HepG2 (cell line): ENCODE data around the gene CYBRD1. TPM values are rescaled to one million over a fixed set of nuclear protein-coding genes. Genes with fewer than 3 reads are reported as not detected.

Experiments used
- ATAC-seq: fragments of 200-7000 bp; cut with Tn5 transposase; 3 replicates; pipeline ENCODE4 v1.9.1; 2020; ENCODE audit warnings: mild to moderate bottlenecking, moderate library complexity
- BruUV-seq: library from RNA; stranded (reverse); fragments of 400-500 nt; replicated peaks from 2 replicates; lab custom pipeline; 2021; lab: Mats Ljungman, UMichigan
- CTCF ChIA-PET: fragments of 300-600 bp; formaldehyde crosslinking; extraction: SDS; loops from one replicate; lab custom pipeline; 2021; ENCODE audit warnings: low total read pairs, inconsistent platforms, low intra/inter-chr PET ratio; lab: Yijun Ruan, JAX
- POLR2A ChIA-PET: fragments of 350-600 bp; sonication (Branson Sonifier 250); formaldehyde crosslinking; loops from one replicate; lab custom pipeline; 2020; ENCODE audit warnings: antibody characterized with exemption, inconsistent platforms; lab: Yijun Ruan, JAX
- DNase-seq: peaks from one replicate; pipeline ENCODE4 v3.0.0-alpha.2; 2015; ENCODE audit warnings: low spot score
- FAIRE-seq: peaks from 3 replicates; lab custom pipeline; 2011; peaks lifted over from hg19 to GRCh38; lab: Jason Lieb, UNC
- H2AFZ ChIP-seq: one replicate; pipeline ENCODE4 v1.6.1; 2011; ENCODE audit warnings: low read length, inconsistent platforms
- H3K27ac ChIP-seq: fragments of 300-600 bp; 3 replicates; pipeline ENCODE4 v1.8.0; 2011; ENCODE audit warnings: mixed run types, mild to moderate bottlenecking, mixed read lengths, low read length, inconsistent platforms; ENCODE audit not compliant: insufficient read depth; ENCODE audit errors: extremely low read length
- H3K27me3 ChIP-seq, 2 experiments: fragments of 200-600 bp in 1 of 2; 2 replicates in 1 of 2; 3 replicates in 1 of 2; pipeline versions ENCODE4 v1.6.0 to v1.8.0; 2011; ENCODE audit warnings: low read length in 2 of 2, mild to moderate bottlenecking in 2 of 2, moderate library complexity in 2 of 2, inconsistent platforms in 1 of 2; ENCODE audit not compliant: insufficient read depth in 2 of 2, control insufficient read depth in 1 of 2
- H3K36me3 ChIP-seq, 2 experiments: fragments of 200-600 bp in 1 of 2; replicated peaks in 1 of 2; 2 replicates in 1 of 2; 3 replicates in 1 of 2; pipeline versions ENCODE4 v1.5.1 to v1.8.0; 2011; ENCODE audit warnings: low read length in 2 of 2, inconsistent platforms in 1 of 2; ENCODE audit not compliant: insufficient read depth in 2 of 2, control insufficient read depth in 1 of 2
- H3K4me1 ChIP-seq: 2 replicates; pipeline ENCODE4 v1.5.1; 2012; ENCODE audit warnings: low read length, inconsistent platforms; ENCODE audit not compliant: insufficient read depth
- H3K4me2 ChIP-seq: 2 replicates; pipeline ENCODE4 v1.6.0; 2011; ENCODE audit warnings: low read depth, low read length, inconsistent platforms
- H3K4me3 ChIP-seq, 3 experiments: fragments of 200-600 bp in 1 of 3; sonication (generic), shearing (Covaris generic) in 1 of 3; replicated peaks in 1 of 3; 2 replicates each; pipeline ENCODE4 v1.5.1; 2011 to 2016; ENCODE audit warnings: low read length in 3 of 3, inconsistent platforms in 2 of 3, low read depth in 2 of 3, mild to moderate bottlenecking in 2 of 3, control low read depth in 1 of 3, mixed read lengths in 1 of 3; ENCODE audit not compliant: insufficient read depth in 1 of 3
- H3K79me2 ChIP-seq: one replicate; pipeline ENCODE4 v1.6.1; 2011; ENCODE audit warnings: low read length, inconsistent platforms; ENCODE audit not compliant: insufficient read depth
- H3K9ac ChIP-seq: 2 replicates; pipeline ENCODE4 v1.6.0; 2011; ENCODE audit warnings: mild to moderate bottlenecking, low read depth, low read length, inconsistent platforms; ENCODE audit not compliant: insufficient read depth
- H3K9me3 ChIP-seq: 2 replicates; pipeline ENCODE4 v1.5.1; 2012; ENCODE audit warnings: mild to moderate bottlenecking, low read length
- H4K20me1 ChIP-seq: 2 replicates; pipeline ENCODE4 v1.6.0; 2011; ENCODE audit warnings: inconsistent platforms, mild to moderate bottlenecking, low read length, moderate library complexity; ENCODE audit not compliant: insufficient read depth
- ATF4 ChIP-seq, 2 experiments: fragments of 450-650 bp in 1 of 2; sonication (generic) in 1 of 2; formaldehyde crosslinking; IDR thresholded peaks; 2 replicates each; pipeline versions ENCODE4 v1.5.0 to v1.8.0; 2020 to 2022; ENCODE audit warnings: mild to moderate bottlenecking in 1 of 2, missing genetic modification reagents in 1 of 2
- CEBPG ChIP-seq: IDR thresholded peaks from 2 replicates; pipeline ENCODE4 v1.6.1; 2016
- CREB1 ChIP-seq, 2 experiments: fragments of 450-650 bp in 1 of 2; IDR thresholded peaks; 2 replicates each; pipeline ENCODE4 v1.6.1; 2016 to 2017; ENCODE audit warnings: control low read depth in 1 of 2, mild to moderate bottlenecking in 1 of 2, missing compliant biosample characterization in 1 of 2, missing genetic modification characterization in 1 of 2
- HOMEZ ChIP-seq: IDR thresholded peaks from 2 replicates; pipeline ENCODE4 v1.6.1; 2016; ENCODE audit warnings: low read depth
- IRF2 ChIP-seq: IDR thresholded peaks from 2 replicates; pipeline ENCODE4 v1.6.1; 2018; ENCODE audit warnings: missing genetic modification reagents, missing compliant biosample characterization
- KAT8 ChIP-seq: IDR thresholded peaks from 2 replicates; pipeline ENCODE4 v1.6.1; 2016; ENCODE audit warnings: missing genetic modification reagents, missing compliant biosample characterization
- KLF16 ChIP-seq, 2 experiments: sonication (generic) in 1 of 2; formaldehyde crosslinking in 1 of 2; IDR thresholded peaks; 2 replicates each; pipeline versions ENCODE4 v1.6.1 to v1.8.0; 2016 to 2023; ENCODE audit warnings: missing genetic modification reagents in 2 of 2, missing compliant biosample characterization in 1 of 2
- LCORL ChIP-seq, 2 experiments: fragments of 450-650 bp in 1 of 2; sonication (generic) in 1 of 2; formaldehyde crosslinking in 1 of 2; IDR thresholded peaks; 2 replicates each; pipeline versions ENCODE4 v1.5.0 to v1.6.1; 2017 to 2020; ENCODE audit warnings: antibody characterized with exemption in 1 of 2, missing genetic modification reagents in 1 of 2
- NR1H2 ChIP-seq: sonication (generic); formaldehyde crosslinking; IDR thresholded peaks from 2 replicates; pipeline ENCODE4 v1.8.1; 2022; ENCODE audit warnings: low read depth, missing genetic modification reagents, borderline replicate concordance
- PHF20 ChIP-seq: sonication (generic); formaldehyde crosslinking; IDR thresholded peaks from 2 replicates; pipeline ENCODE4 v1.5.0; 2020; ENCODE audit warnings: mild to moderate bottlenecking, missing genetic modification reagents
- POLR2A ChIP-seq, 2 experiments: IDR thresholded peaks; 2 replicates each; pipeline ENCODE4 v1.6.1; 2011; ENCODE audit warnings: low read depth in 2 of 2, low read length in 2 of 2, mild to moderate bottlenecking in 1 of 2, moderate library complexity in 1 of 2; ENCODE audit not compliant: insufficient read depth in 1 of 2
- POLR2G ChIP-seq: fragments of 200-400 bp; formaldehyde crosslinking; IDR thresholded peaks from 2 replicates; pipeline ENCODE4 v1.6.1; 2018; ENCODE audit warnings: mild to moderate bottlenecking, low read depth, low read length, moderate library complexity
- RFXAP ChIP-seq: sonication (generic); formaldehyde crosslinking; IDR thresholded peaks from 2 replicates; pipeline ENCODE4 v1.4.0; 2020; ENCODE audit warnings: missing genetic modification reagents, borderline replicate concordance
- SOX5 ChIP-seq: IDR thresholded peaks from 2 replicates; pipeline ENCODE4 v1.6.1; 2016; ENCODE audit warnings: borderline replicate concordance
- TAF15 ChIP-seq: fragments of 200-400 bp; formaldehyde crosslinking; IDR thresholded peaks from one replicate; pipeline ENCODE4 v1.6.1; 2018; ENCODE audit warnings: mild to moderate bottlenecking, low read depth, low read length; ENCODE audit not compliant: poor library complexity, severe bottlenecking
- TBL1XR1 ChIP-seq: fragments of 150-350 bp; IDR thresholded peaks from 2 replicates; pipeline ENCODE4 v1.6.1; 2014; ENCODE audit warnings: borderline replicate concordance, low read length; ENCODE audit not compliant: partially characterized antibody
- THAP11 ChIP-seq: IDR thresholded peaks from 2 replicates; pipeline ENCODE4 v1.6.1; 2016; ENCODE audit warnings: missing biosample characterization, missing genetic modification reagents
- YY1 ChIP-seq: IDR thresholded peaks from 2 replicates; pipeline ENCODE4 v1.6.1; 2011; ENCODE audit warnings: low read length, low read depth, moderate library complexity, mild to moderate bottlenecking; ENCODE audit not compliant: insufficient read depth, insufficient replicate concordance
- ZBTB42 ChIP-seq: sonication (generic); formaldehyde crosslinking; IDR thresholded peaks from 2 replicates; pipeline ENCODE4 v1.5.0; 2020; ENCODE audit warnings: mild to moderate bottlenecking, missing genetic modification reagents
- ZBTB7B ChIP-seq: sonication (generic); formaldehyde crosslinking; IDR thresholded peaks from 2 replicates; pipeline ENCODE4 v1.4.0; 2020; ENCODE audit warnings: missing genetic modification reagents
- ZFAT ChIP-seq: sonication (generic); formaldehyde crosslinking; conservative IDR thresholded peaks from 2 replicates; pipeline ENCODE4 v1.8.1; 2023; ENCODE audit warnings: missing genetic modification reagents, inconsistent platforms
- ZMYM4 ChIP-seq: sonication (generic); formaldehyde crosslinking; IDR thresholded peaks from 2 replicates; pipeline ENCODE4 v1.8.1; 2023; ENCODE audit warnings: mild to moderate bottlenecking, missing genetic modification reagents
- ZNF644 ChIP-seq: IDR thresholded peaks from 2 replicates; pipeline ENCODE4 v1.6.1; 2016; ENCODE audit warnings: low read depth
- ZNF75D ChIP-seq: sonication (generic); formaldehyde crosslinking; IDR thresholded peaks from 2 replicates; pipeline ENCODE4 v1.8.1; 2023; ENCODE audit warnings: missing genetic modification reagents, mild to moderate bottlenecking, borderline replicate concordance
- WGBS: methylation state at CpG from one replicate; pipeline ENCODE4 v1.1.6; 2017; ENCODE audit warnings: low lambda C conversion rate; 5-methylcytosine and 5-hydroxymethylcytosine counted together
- in situ Hi-C: cut with HindIII; loops from 2 replicates; pipeline ENCODE4 v1.10.0; 2017; ENCODE audit warnings: low pct_unique_long_range_greater_than_20kb; ENCODE audit not compliant: extremely low pct_ligation_motif_present
- intact Hi-C: fragments of 100-400 bp; cut with micrococcal nuclease; formaldehyde crosslinking; loops from one replicate; pipeline ENCODE4 v1.10.0; 2022; ENCODE audit not compliant: unreplicated experiment
- polyA plus RNA-seq, 8 experiments: library from polyadenylated mRNA; depleted of rRNA in 3 of 8; stranded (reverse) in 7 of 8; unstranded in 1 of 8; fragments of >200 nt; fragmentation: Illumina TruSeq in 4 of 8; extraction: Trizol in 4 of 8; gene quantifications; 2 replicates each; pipeline versions ENCODE4 v1.2.1 to v1.2.3, GENCODE V29; 2011 to 2016; ENCODE audit warnings: low read depth in 4 of 8, missing spikeins in 1 of 8, mixed read lengths in 1 of 8; ENCODE audit not compliant: insufficient read depth in 1 of 8
- total RNA-seq, 5 experiments: library from RNA; depleted of rRNA; stranded (reverse); fragments of >200 nt; fragmentation: Illumina TruSeq; extraction: Trizol; gene quantifications; 2 replicates each; pipeline ENCODE4 v1.2.3, GENCODE V29; 2016; ENCODE audit warnings: low read depth in 1 of 5

CYBRD1 gene
- total and polyA plus RNA-seq, 2 of the 13 experiments (the other 11 are each of a cell fraction or from before 2014, with no cell fraction given), result 0.13 to 0.42 TPM

- no TSS peak for BruUV-seq
- peak; percentile 92 for FAIRE-seq
- Histone ChIP-seq H3K4me1 (peaks cover 12% of the 10 kb centered on the region), H2AFZ (peak overlapping the region; percentile 61), H3K9me3 (no peaks in the 10 kb centered on the region), H3K27ac (no peak overlapping the region), H4K20me1 (no peaks in the 10 kb centered on the region), H3K9ac (peak overlapping the region; percentile 24; the same call in 1 of the 2 replicates), H3K4me2 (peak overlapping the region; percentile 78), H3K79me2 (no peaks in the 10 kb centered on the region), H3K4me3 (peak overlapping the region; percentile 37 to 74 (median 58)), H3K27me3 (0 out of 5 replicates have a peak, but pooled peaks cover 0 to 5% of the 10 kb centered on the region in 2 experiments), H3K36me3 (no peaks in the 10 kb centered on the region)
- WGBS, result 15% methylated on average over 8 of the region's 8 CpGs
- peak; percentile 100 for ATAC-seq
- DNase-seq, result peak; percentile 94
- ChIA-PET POLR2A (no interaction called here), CTCF (no interaction called here)
- in situ Hi-C loops, result no loop called here
- intact Hi-C loops, result no loop called here
- peak; percentile 59 for TF ChIP-seq POLR2G
- peak; percentile 78 for TF ChIP-seq ZMYM4 (CRISPR knock-in tag)
- no peak for TF ChIP-seq CREB1 (IDR thresholded peaks at IDR 0.05)
- peak; percentile 41; the same call in 1 of the 2 replicates for TF ChIP-seq CREB1 (CRISPR knock-in tag; IDR thresholded peaks at IDR 0.05)
- peak; percentile 99 for TF ChIP-seq IRF2 (CRISPR knock-in tag)
- TF ChIP-seq TAF15, result no peak
- TF ChIP-seq ZFAT (CRISPR knock-in tag), result no peak
- TF ChIP-seq THAP11 (CRISPR knock-in tag), result 0 out of 2 replicates have a peak, but pooled peaks have one; percentile 36
- peak; percentile 48 for TF ChIP-seq KAT8 (CRISPR knock-in tag)
- TF ChIP-seq ZBTB42 (CRISPR knock-in tag), result no peak
- no peak for TF ChIP-seq TBL1XR1
- peak; percentile 40; the same call in 1 of the 2 replicates for TF ChIP-seq HOMEZ (CRISPR knock-in tag)
- TF ChIP-seq ZNF75D, result no peak
- TF ChIP-seq KLF16 (CRISPR knock-in tag; IDR thresholded peaks at IDR 0.05), result peak in 1 of 2 experiments; percentile 41; a peak in 2 of 4 replicates
- no peak for TF ChIP-seq RFXAP (CRISPR knock-in tag)
- peak; percentile 28 for TF ChIP-seq YY1
- 0 out of 2 replicates have a peak, but pooled peaks have one; percentile 34 for TF ChIP-seq ZBTB7B (CRISPR knock-in tag)
- peak; percentile 61 for TF ChIP-seq ZNF644 (CRISPR knock-in tag)
- TF ChIP-seq CEBPG (CRISPR knock-in tag), result peak; percentile 55; the same call in 1 of the 2 replicates
- no peak for TF ChIP-seq NR1H2 (CRISPR knock-in tag)
- peak; percentile 16; the same call in 1 of the 2 replicates for TF ChIP-seq SOX5 (CRISPR knock-in tag)
- peak; percentile 28 to 48; a peak in 1 of 4 replicates for TF ChIP-seq POLR2A (IDR thresholded peaks at IDR 0.05; ENCODE audit: insufficient read depth in 1 of 2, low read depth in 2 of 2, low read length in 2 of 2)
- peak in 1 of 2 experiments; percentile 65; a peak in 2 of 4 replicates for TF ChIP-seq ATF4 (CRISPR knock-in tag; IDR thresholded peaks at IDR 0.05)
- peak; percentile 48; the same call in 1 of the 2 replicates for TF ChIP-seq PHF20 (CRISPR knock-in tag)
- TF ChIP-seq LCORL (IDR thresholded peaks at IDR 0.05), result peak; percentile 64; the same call in 1 of the 2 replicates
- TF ChIP-seq LCORL (CRISPR knock-in tag; IDR thresholded peaks at IDR 0.05), result no peak
These were observed 31.6 kb downstream of the CYBRD1 start for GRCh38 chr2:171553858-171554257.
